Measurements from ENCODE around the gene UMOD.

UMOD gene

DNA sequence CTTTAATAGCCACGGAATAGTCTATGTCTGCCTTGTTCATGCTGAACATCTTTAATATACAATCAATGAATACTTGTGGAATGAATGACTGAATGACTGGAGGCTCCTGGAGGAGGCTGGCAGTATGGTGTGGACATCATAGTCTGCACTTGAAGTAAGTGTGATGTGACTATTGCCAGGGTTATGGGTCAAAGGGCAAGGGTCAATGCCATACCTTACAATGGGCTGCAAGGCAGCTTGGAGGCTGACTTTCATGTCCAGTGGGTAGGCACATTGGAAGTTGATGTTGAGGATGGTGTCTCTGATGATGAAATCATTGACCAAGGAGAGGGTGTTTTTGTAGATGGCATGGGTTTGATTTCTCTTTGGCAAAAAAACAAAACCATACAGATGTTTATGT lies 33.1 kb downstream of the UMOD start:
- no peak overlapping the region for H3K4me3 ChIP-seq (replicated peaks; ENCODE audit: insufficient read depth, low read length)
- H3K27me3 ChIP-seq (ENCODE audit: insufficient read depth, poor library complexity, severe bottlenecking): no peaks in the 10 kb centered on the region
- no peak overlapping the region for H3K27ac ChIP-seq (replicated peaks)
- TF ChIP-seq, protein P1, sequence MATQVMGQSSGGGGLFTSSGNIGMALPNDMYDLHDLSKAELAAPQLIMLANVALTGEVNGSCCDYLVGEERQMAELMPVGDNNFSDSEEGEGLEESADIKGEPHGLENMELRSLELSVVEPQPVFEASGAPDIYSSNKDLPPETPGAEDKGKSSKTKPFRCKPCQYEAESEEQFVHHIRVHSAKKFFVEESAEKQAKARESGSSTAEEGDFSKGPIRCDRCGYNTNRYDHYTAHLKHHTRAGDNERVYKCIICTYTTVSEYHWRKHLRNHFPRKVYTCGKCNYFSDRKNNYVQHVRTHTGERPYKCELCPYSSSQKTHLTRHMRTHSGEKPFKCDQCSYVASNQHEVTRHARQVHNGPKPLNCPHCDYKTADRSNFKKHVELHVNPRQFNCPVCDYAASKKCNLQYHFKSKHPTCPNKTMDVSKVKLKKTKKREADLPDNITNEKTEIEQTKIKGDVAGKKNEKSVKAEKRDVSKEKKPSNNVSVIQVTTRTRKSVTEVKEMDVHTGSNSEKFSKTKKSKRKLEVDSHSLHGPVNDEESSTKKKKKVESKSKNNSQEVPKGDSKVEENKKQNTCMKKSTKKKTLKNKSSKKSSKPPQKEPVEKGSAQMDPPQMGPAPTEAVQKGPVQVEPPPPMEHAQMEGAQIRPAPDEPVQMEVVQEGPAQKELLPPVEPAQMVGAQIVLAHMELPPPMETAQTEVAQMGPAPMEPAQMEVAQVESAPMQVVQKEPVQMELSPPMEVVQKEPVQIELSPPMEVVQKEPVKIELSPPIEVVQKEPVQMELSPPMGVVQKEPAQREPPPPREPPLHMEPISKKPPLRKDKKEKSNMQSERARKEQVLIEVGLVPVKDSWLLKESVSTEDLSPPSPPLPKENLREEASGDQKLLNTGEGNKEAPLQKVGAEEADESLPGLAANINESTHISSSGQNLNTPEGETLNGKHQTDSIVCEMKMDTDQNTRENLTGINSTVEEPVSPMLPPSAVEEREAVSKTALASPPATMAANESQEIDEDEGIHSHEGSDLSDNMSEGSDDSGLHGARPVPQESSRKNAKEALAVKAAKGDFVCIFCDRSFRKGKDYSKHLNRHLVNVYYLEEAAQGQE (IDR thresholded peaks at IDR 0.05; ENCODE audit: insufficient replicate concordance, low read depth): no peak
- TF ChIP-seq GABPA (IDR thresholded peaks at IDR 0.05; ENCODE audit: low read depth) (no peak), POLR2AphosphoS5 (IDR thresholded peaks at IDR 0.05; ENCODE audit: low read depth) (no peak), SPI1 (IDR thresholded peaks at IDR 0.05; ENCODE audit: borderline replicate concordance, low read depth) (no peak), CTCF (IDR thresholded peaks at IDR 0.05; ENCODE audit: insufficient read depth, low read length) (no peak)
- no peak for DNase-seq (ENCODE audit: low read depth in 1 of 2, low spot score in 1 of 2)

- no peak for DNase-seq (ENCODE audit: low read depth in 1 of 2, low spot score in 1 of 2)
- no peaks in the 10 kb centered on the region for H3K27me3 ChIP-seq (ENCODE audit: insufficient read depth, poor library complexity, severe bottlenecking)
- no peak for TF ChIP-seq SPI1 (IDR thresholded peaks at IDR 0.05; ENCODE audit: borderline replicate concordance, low read depth)
- TF ChIP-seq, protein P1 (IDR thresholded peaks at IDR 0.05; ENCODE audit: insufficient replicate concordance, low read depth): no peak
- TF ChIP-seq CTCF (IDR thresholded peaks at IDR 0.05; ENCODE audit: insufficient read depth, low read length): no peak
- TF ChIP-seq POLR2AphosphoS5 (IDR thresholded peaks at IDR 0.05; ENCODE audit: low read depth): no peak
- H3K4me3 ChIP-seq (replicated peaks; ENCODE audit: insufficient read depth, low read length): no peak overlapping the region
- H3K27ac ChIP-seq (replicated peaks): no peak overlapping the region
Observed at GRCh38 chr16:20318437-20318836, 34.1 kb downstream of the UMOD start.

DNA sequence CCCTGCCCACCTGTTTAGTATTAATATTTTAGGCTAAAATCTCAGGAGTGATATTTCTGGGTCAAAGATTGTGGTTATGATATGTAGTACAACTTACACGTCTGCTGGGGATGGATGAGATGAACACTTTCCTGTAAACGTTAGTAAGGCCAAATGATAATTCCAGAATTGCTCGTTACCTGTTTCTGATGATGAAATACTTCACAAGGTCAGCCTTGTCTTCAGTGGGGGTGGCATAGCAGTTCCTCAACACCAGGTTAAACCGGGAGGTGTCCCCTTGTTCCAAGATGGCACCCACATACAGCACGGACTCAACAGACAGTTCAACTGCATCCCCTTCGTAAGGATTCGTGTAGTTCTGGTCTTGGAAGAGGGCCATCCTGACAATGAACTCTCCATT lies 34.5 kb downstream of the UMOD start:
- no peak for DNase-seq (ENCODE audit: low read depth in 1 of 2, low spot score in 1 of 2)
- no peak for TF ChIP-seq CTCF (IDR thresholded peaks at IDR 0.05; ENCODE audit: insufficient read depth, low read length)
- no peak for TF ChIP-seq SPI1 (IDR thresholded peaks at IDR 0.05; ENCODE audit: borderline replicate concordance, low read depth)
- TF ChIP-seq, protein P1 (IDR thresholded peaks at IDR 0.05; ENCODE audit: insufficient replicate concordance, low read depth): no peak
- TF ChIP-seq POLR2AphosphoS5 (IDR thresholded peaks at IDR 0.05; ENCODE audit: low read depth): no peak
- TF ChIP-seq GABPA (IDR thresholded peaks at IDR 0.05; ENCODE audit: low read depth): no peak
- H3K27me3 ChIP-seq (ENCODE audit: insufficient read depth, poor library complexity, severe bottlenecking): no peaks in the 10 kb centered on the region
- H3K27ac ChIP-seq (replicated peaks): no peak overlapping the region
- H3K4me3 ChIP-seq (replicated peaks; ENCODE audit: insufficient read depth, low read length): no peak overlapping the region

All from HL-60 (cell line).